ENCODE data around the gene PTOV1. TPM values are rescaled to one million over a fixed set of nuclear protein-coding genes. Genes with fewer than 3 reads are reported as not detected.

The PTOV1 gene
- total RNA-seq, 1 donor from 2014 or later, result 168 TPM

- DNase-seq (ENCODE audit: low spot score), result no peak
- Mint-ChIP-seq H3K9me3 (ENCODE audit: low read depth) (no peaks in the 10 kb centered on the region), H3K27ac (ENCODE audit: unreplicated experiment) (peak overlapping the region; percentile 78), H3K4me1 (ENCODE audit: low read depth) (peaks cover 15% of the 10 kb centered on the region), H3K4me3 (ENCODE audit: unreplicated experiment) (no peak overlapping the region), H3K27me3 (ENCODE audit: low read depth) (no peaks in the 10 kb centered on the region), H3K36me3 (ENCODE audit: low read depth) (peaks cover 12% of the 10 kb centered on the region)
- TF ChIP-seq CTCF (IDR thresholded peaks at IDR 0.05), result no peak
Measured at GRCh38 chr19:49858088-49858985, 7.4 kb downstream of the PTOV1 start.

GRCh38 chr19:49859682-49860335, 8.8 kb downstream of the PTOV1 start:
- no peaks in the 10 kb centered on the region for H3K27me3 Mint-ChIP-seq (ENCODE audit: low read depth)
- H3K4me1 Mint-ChIP-seq (ENCODE audit: low read depth), result peaks cover 8% of the 10 kb centered on the region
- no peak for TF ChIP-seq CTCF (IDR thresholded peaks at IDR 0.05)
- no peak overlapping the region for H3K27ac Mint-ChIP-seq (ENCODE audit: unreplicated experiment)
- H3K36me3 Mint-ChIP-seq (ENCODE audit: low read depth), result peaks cover 18% of the 10 kb centered on the region
- no peak for DNase-seq (ENCODE audit: low spot score)
- H3K4me3 Mint-ChIP-seq (ENCODE audit: unreplicated experiment), result no peak overlapping the region
- no peaks in the 10 kb centered on the region for H3K9me3 Mint-ChIP-seq (ENCODE audit: low read depth)

- H3K9me3 Mint-ChIP-seq (ENCODE audit: low read depth), result no peaks in the 10 kb centered on the region
- peaks cover 18% of the 10 kb centered on the region for H3K36me3 Mint-ChIP-seq (ENCODE audit: low read depth)
- H3K27me3 Mint-ChIP-seq (ENCODE audit: low read depth), result no peaks in the 10 kb centered on the region
- no peak for TF ChIP-seq CTCF (IDR thresholded peaks at IDR 0.05)
- H3K4me3 Mint-ChIP-seq (ENCODE audit: unreplicated experiment), result no peak overlapping the region
- DNase-seq (ENCODE audit: low spot score), result no peak
- H3K4me1 Mint-ChIP-seq (ENCODE audit: low read depth), result peaks cover 15% of the 10 kb centered on the region
- H3K27ac Mint-ChIP-seq (ENCODE audit: unreplicated experiment), result peak overlapping the region; percentile 8
Measured at GRCh38 chr19:49860336-49861102, 9.6 kb downstream of the PTOV1 start.

- Mint-ChIP-seq H3K27ac (ENCODE audit: unreplicated experiment) (peak overlapping the region; percentile 51), H3K27me3 (ENCODE audit: low read depth) (no peaks in the 10 kb centered on the region), H3K36me3 (ENCODE audit: low read depth) (peaks cover 16% of the 10 kb centered on the region), H3K9me3 (ENCODE audit: low read depth) (no peaks in the 10 kb centered on the region), H3K4me3 (ENCODE audit: unreplicated experiment) (no peak overlapping the region), H3K4me1 (ENCODE audit: low read depth) (peaks cover 21% of the 10 kb centered on the region)
- no peak for TF ChIP-seq CTCF (IDR thresholded peaks at IDR 0.05)
- DNase-seq (ENCODE audit: low spot score), result no peak
Measured at GRCh38 chr19:49861107-49861506, 10.1 kb downstream of the PTOV1 start.
